PC-3 (cell line): Measurements from ENCODE around the gene SNCAIP. TPM values are rescaled to one million over a fixed set of nuclear protein-coding genes. Genes with fewer than 3 reads are reported as not detected.

Experiments
- ATAC-seq: fragments of 200-7000 bp; cut with Tn5 transposase; 2 replicates; pipeline ENCODE4 v1.9.1; 2020; ENCODE audit warnings: mild to moderate bottlenecking, moderate library complexity
- BruUV-seq: library from RNA; stranded (reverse); fragments of 400-500 nt; replicated peaks from 2 replicates; lab custom pipeline; 2021; lab: Mats Ljungman, UMichigan
- CTCF ChIA-PET: fragments of 300-600 bp; sonication (Branson Sonifier 250); formaldehyde crosslinking; loops from one replicate; lab custom pipeline; 2022; ENCODE audit warnings: antibody characterized with exemption; lab: Charles Lee
- POLR2A ChIA-PET: fragments of 300-600 bp; sonication (Branson Sonifier 250); formaldehyde crosslinking; loops from one replicate; lab custom pipeline; 2022; ENCODE audit warnings: antibody characterized with exemption; ENCODE audit not compliant: unreplicated experiment; lab: Charles Lee
- DNase-seq: peaks from one replicate; pipeline ENCODE4 v3.0.0-alpha.2; 2015
- H2AFZ ChIP-seq: fragments of 300-600 bp; sonication (generic); 2 replicates; pipeline ENCODE4 v1.6.0; 2016; ENCODE audit warnings: antibody characterized with exemption, low read length
- H3F3A ChIP-seq: fragments of 300-600 bp; sonication (generic); one replicate; pipeline ENCODE4 v1.6.0; 2017; ENCODE audit warnings: antibody characterized with exemption, low read length, control low read depth, mild to moderate bottlenecking; ENCODE audit not compliant: unreplicated experiment
- H3K27ac ChIP-seq: fragments of 300-600 bp; sonication (generic); 2 replicates; pipeline ENCODE4 v1.5.1; 2016; ENCODE audit warnings: mild to moderate bottlenecking, low read length
- H3K27me3 ChIP-seq: fragments of 300-600 bp; sonication (generic); 2 replicates; pipeline ENCODE4 v1.6.1; 2016; ENCODE audit warnings: low read length, mixed read lengths
- H3K36me3 ChIP-seq: fragments of 300-600 bp; sonication (generic); 2 replicates; pipeline ENCODE4 v1.6.1; 2016; ENCODE audit warnings: low read depth, mixed run types, low read length, mixed read lengths
- H3K4me1 ChIP-seq: fragments of 300-600 bp; sonication (generic); 2 replicates; pipeline ENCODE4 v1.5.1; 2016; ENCODE audit warnings: low read length; ENCODE audit not compliant: insufficient read depth
- H3K4me2 ChIP-seq: fragments of 300-600 bp; sonication (generic); 2 replicates; pipeline ENCODE4 v1.6.0; 2016; ENCODE audit warnings: low read length
- H3K4me3 ChIP-seq: fragments of 300-600 bp; sonication (generic); 2 replicates; pipeline ENCODE4 v1.5.1; 2016; ENCODE audit warnings: mild to moderate bottlenecking, low read length, mixed read lengths
- H3K79me2 ChIP-seq: fragments of 300-600 bp; sonication (generic); 2 replicates; pipeline ENCODE4 v1.6.1; 2017; ENCODE audit warnings: low read length, mixed read lengths
- H3K9ac ChIP-seq: fragments of 300-600 bp; sonication (generic); 2 replicates; pipeline ENCODE4 v1.6.0; 2016; ENCODE audit warnings: mild to moderate bottlenecking, low read length
- H3K9me2 ChIP-seq: fragments of 300-600 bp; sonication (generic); replicated peaks from 2 replicates; pipeline ENCODE4 v1.6.1; 2016; ENCODE audit warnings: mixed run types, low read length, mixed read lengths
- H3K9me3 ChIP-seq: fragments of 300-600 bp; sonication (generic); 2 replicates; pipeline ENCODE4 v1.6.1; 2016; ENCODE audit warnings: low read length, mixed read lengths
- H4K20me1 ChIP-seq: fragments of 300-600 bp; sonication (generic); 2 replicates; pipeline ENCODE4 v1.6.1; 2016; ENCODE audit warnings: low read length, mixed read lengths
- CTCF ChIP-seq: fragments of 300-600 bp; sonication (generic); conservative IDR thresholded peaks from 2 replicates; pipeline ENCODE4 v1.5.1; 2017; ENCODE audit warnings: antibody characterized with exemption, low read depth, mild to moderate bottlenecking, low read length
- EZH2 ChIP-seq: fragments of 300-600 bp; sonication (generic); IDR thresholded peaks from one replicate; pipeline ENCODE4 v1.6.1; 2017; ENCODE audit warnings: antibody characterized with exemption, mild to moderate bottlenecking, low read length; ENCODE audit not compliant: unreplicated experiment
- EZH2phosphoT487 ChIP-seq: fragments of 300-600 bp; sonication (generic); IDR thresholded peaks from 2 replicates; pipeline ENCODE4 v1.6.1; 2018; ENCODE audit warnings: mild to moderate bottlenecking, antibody characterized with exemption, low read length, borderline replicate concordance
- intact Hi-C: fragments of 100-400 bp; cut with micrococcal nuclease; formaldehyde crosslinking; loops from 2 replicates; pipeline ENCODE4 v1.9.0; 2023
- total RNA-seq: library from RNA; depleted of rRNA; stranded (reverse); fragments of >200 nt; gene quantifications from 2 replicates; pipeline ENCODE4 v1.2.3, GENCODE V29; 2014

SNCAIP gene
- total RNA-seq, 1 experiment from 2014 or later = not detected

- H3K36me3 ChIP-seq = no peaks in the 10 kb centered on the region
- intact Hi-C loops = no loop called here
These were observed 96.7 kb downstream of the SNCAIP start for GRCh38 chr5:122408592-122409224.

GRCh38 chr5:122412966-122413365, 100.9 kb downstream of the SNCAIP start:
- ATAC-seq (no peak), DNase-seq (no peak)
- POLR2A ChIA-PET = no interaction called here
- Histone ChIP-seq H3K9ac (no peak overlapping the region), H4K20me1 (no peaks in the 10 kb centered on the region), H2AFZ (no peak overlapping the region), H3K9me3 (no peaks in the 10 kb centered on the region), H3K36me3 (no peaks in the 10 kb centered on the region), H3K27ac (no peak overlapping the region), H3F3A (no peaks in the 10 kb centered on the region), H3K79me2 (no peaks in the 10 kb centered on the region), H3K9me2 (no peaks in the 10 kb centered on the region), H3K4me3 (no peak overlapping the region), H3K4me2 (no peak overlapping the region), H3K4me1 (no peaks in the 10 kb centered on the region), H3K27me3 (no peaks in the 10 kb centered on the region)
- intact Hi-C loops = no loop called here
- CTCF ChIA-PET = no interaction called here
- TF ChIP-seq CTCF (no peak), EZH2 (no peak), EZH2phosphoT487 (no peak)
- BruUV-seq = no TSS peak

More at GRCh38 chr5:122408592-122409224, 96.7 kb downstream of the SNCAIP start:
- Histone ChIP-seq H3K4me1 (no peaks in the 10 kb centered on the region), H3K9me2 (no peaks in the 10 kb centered on the region), H3K27ac (no peak overlapping the region), H3K79me2 (no peaks in the 10 kb centered on the region), H3K9me3 (no peaks in the 10 kb centered on the region), H3K9ac (no peak overlapping the region), H3F3A (no peaks in the 10 kb centered on the region), H2AFZ (no peak overlapping the region), H3K4me2 (no peak overlapping the region), H4K20me1 (no peaks in the 10 kb centered on the region), H3K27me3 (no peaks in the 10 kb centered on the region; the same call in 1 of the 2 replicates), H3K4me3 (no peak overlapping the region)
- ChIA-PET CTCF (no interaction called here), POLR2A (no interaction called here)
- DNase-seq (no peak), ATAC-seq (no peak)
- TF ChIP-seq EZH2 (no peak), CTCF (no peak), EZH2phosphoT487 (no peak)
- BruUV-seq = no TSS peak

- DNase-seq = no peak
- H2AFZ ChIP-seq = no peak overlapping the region
- ChIA-PET CTCF (no interaction called here), POLR2A (no interaction called here)
- ATAC-seq = no peak
- H3K9me3 ChIP-seq = no peaks in the 10 kb centered on the region
- H3K79me2 ChIP-seq = no peaks in the 10 kb centered on the region
- intact Hi-C loops = loop anchor here (2.0 kb wide), 1 partner anchor 221 kb away; no protein-coding TSS in a partner anchor
- no peak overlapping the region for H3K4me3 ChIP-seq
- H3K4me1 ChIP-seq = no peaks in the 10 kb centered on the region
- no peak overlapping the region for H3K4me2 ChIP-seq
- no peaks in the 10 kb centered on the region for H3K9me2 ChIP-seq
- TF ChIP-seq CTCF (no peak), EZH2 (no peak), EZH2phosphoT487 (no peak)
- H3K9ac ChIP-seq = no peak overlapping the region
- no peaks in the 10 kb centered on the region for H3K36me3 ChIP-seq
- BruUV-seq = no TSS peak
- H3K27ac ChIP-seq = no peak overlapping the region
- H3F3A ChIP-seq = no peaks in the 10 kb centered on the region
- no peaks in the 10 kb centered on the region for H4K20me1 ChIP-seq
- no peaks in the 10 kb centered on the region for H3K27me3 ChIP-seq
These were observed 101.7 kb downstream of the SNCAIP start for GRCh38 chr5:122413722-122414121.
